Measurements from ENCODE around the gene ZNF536.

ZNF536 gene

GRCh38 chr19:30604657-30605056 is 232.5 kb downstream of the ZNF536 start:
- H3K4me1 ChIP-seq (ENCODE audit: insufficient read depth, low read length), result 0 out of 2 replicates have a peak, but pooled peaks cover under 1% of the 10 kb centered on the region
- no peak overlapping the region for H3K4me3 ChIP-seq (ENCODE audit: low read length)
- 84% methylated on average over 6 of the region's 6 CpGs for WGBS
- H3K27ac ChIP-seq (ENCODE audit: low read depth, low read length), result no peak overlapping the region
- no peak overlapping the region for H3K9ac ChIP-seq (ENCODE audit: low read depth, low read length)
- H3K27me3 ChIP-seq (ENCODE audit: insufficient read depth, low read length), result no peaks in the 10 kb centered on the region
- H3K9me3 ChIP-seq (ENCODE audit: insufficient read depth, low read depth, low read length), result no peaks in the 10 kb centered on the region
- H3K36me3 ChIP-seq (ENCODE audit: insufficient read depth, low read length), result no peaks in the 10 kb centered on the region

GRCh38 chr19:30605333-30605732 is 233.1 kb downstream of the ZNF536 start:
- H3K36me3 ChIP-seq (ENCODE audit: insufficient read depth, low read length), result no peaks in the 10 kb centered on the region
- no peaks in the 10 kb centered on the region for H3K4me1 ChIP-seq (ENCODE audit: insufficient read depth, low read length)
- H3K27me3 ChIP-seq (ENCODE audit: insufficient read depth, low read length), result no peaks in the 10 kb centered on the region
- H3K27ac ChIP-seq (ENCODE audit: low read depth, low read length), result no peak overlapping the region
- no peaks in the 10 kb centered on the region for H3K9me3 ChIP-seq (ENCODE audit: insufficient read depth, low read depth, low read length)
- no peak overlapping the region for H3K9ac ChIP-seq (ENCODE audit: low read depth, low read length)
- H3K4me3 ChIP-seq (ENCODE audit: low read length), result no peak overlapping the region
- WGBS, result 95% methylated on average over 3 of the region's 3 CpGs

GRCh38 chr19:30606114-30607050 is 234.2 kb downstream of the ZNF536 start:
- no peak overlapping the region for H3K27ac ChIP-seq (ENCODE audit: low read depth, low read length)
- no peaks in the 10 kb centered on the region for H3K36me3 ChIP-seq (ENCODE audit: insufficient read depth, low read length)
- H3K9me3 ChIP-seq (ENCODE audit: insufficient read depth, low read depth, low read length), result no peaks in the 10 kb centered on the region
- H3K4me1 ChIP-seq (ENCODE audit: insufficient read depth, low read length), result no peaks in the 10 kb centered on the region
- H3K27me3 ChIP-seq (ENCODE audit: insufficient read depth, low read length), result no peaks in the 10 kb centered on the region
- 78% methylated on average over 8 of the region's 8 CpGs for whole genome bisulfite sequencing
- no peak overlapping the region for H3K9ac ChIP-seq (ENCODE audit: low read depth, low read length)
- H3K4me3 ChIP-seq (ENCODE audit: low read length), result no peak overlapping the region

Measured in HUES64 (cell line).